H9 (cell line): Measurements from ENCODE around the gene TNIP1. TPM values are rescaled to one million over a fixed set of nuclear protein-coding genes. Genes with fewer than 3 reads are reported as not detected.
A peak's percentile ranks its signal among the peaks of the same experiment; 100 is the strongest.

ENCODE experiments used
- DNase-seq: peaks from one replicate; pipeline ENCODE4 v3.0.0-alpha.2; 2017
- H2AFZ ChIP-seq: one replicate; pipeline ENCODE4 v1.6.1; 2013; ENCODE audit warnings: mild to moderate bottlenecking, low read length, control low read depth, moderate library complexity
- H2AK5ac ChIP-seq: 2 replicates; pipeline ENCODE4 v1.6.1; 2013; ENCODE audit warnings: low read length, control low read depth, mixed read lengths; ENCODE audit not compliant: insufficient read length
- H2BK120ac ChIP-seq: one replicate; pipeline ENCODE4 v1.6.1; 2013; ENCODE audit warnings: low read depth, mild to moderate bottlenecking, low read length, control low read depth, inconsistent platforms; ENCODE audit not compliant: poor library complexity, severe bottlenecking
- H2BK12ac ChIP-seq: 2 replicates; pipeline ENCODE4 v1.6.1; 2013; ENCODE audit warnings: low read length, control low read depth, mixed read lengths, low read depth; ENCODE audit not compliant: insufficient read length
- H2BK15ac ChIP-seq: 2 replicates; pipeline ENCODE4 v1.6.1; 2013; ENCODE audit warnings: low read depth, low read length, control low read depth
- H2BK20ac ChIP-seq: one replicate; pipeline ENCODE4 v1.6.1; 2013; ENCODE audit warnings: low read depth, mild to moderate bottlenecking, low read length, control low read depth, inconsistent platforms; ENCODE audit not compliant: poor library complexity, severe bottlenecking
- H2BK5ac ChIP-seq: 2 replicates; pipeline ENCODE4 v1.6.1; 2013; ENCODE audit warnings: low read length, control low read depth, mixed read lengths; ENCODE audit not compliant: insufficient read length
- H3K14ac ChIP-seq: 2 replicates; pipeline ENCODE4 v1.6.1; 2013; ENCODE audit warnings: low read length, control low read depth; ENCODE audit not compliant: insufficient read depth
- H3K18ac ChIP-seq: 2 replicates; pipeline ENCODE4 v1.6.1; 2013; ENCODE audit warnings: low read depth, mild to moderate bottlenecking, mixed read lengths, low read length, control low read depth; ENCODE audit not compliant: insufficient read length
- H3K23ac ChIP-seq: 2 replicates; pipeline ENCODE4 v1.6.1; 2013; ENCODE audit warnings: low read length, control low read depth, mixed read lengths, low read depth; ENCODE audit not compliant: insufficient read length
- H3K23me2 ChIP-seq: 2 replicates; pipeline ENCODE4 v1.6.1; 2013; ENCODE audit warnings: low read depth, mild to moderate bottlenecking, mixed read lengths, low read length, control low read depth; ENCODE audit not compliant: insufficient read length, poor library complexity, severe bottlenecking
- H3K27ac ChIP-seq: 2 replicates; pipeline ENCODE4 v1.5.1; 2013; ENCODE audit warnings: low read length, control low read depth, mixed read lengths, low read depth; ENCODE audit not compliant: insufficient read length
- H3K27me3 ChIP-seq: 2 replicates; pipeline ENCODE4 v1.6.1; 2013; ENCODE audit warnings: low read length, control low read depth, inconsistent platforms; ENCODE audit not compliant: insufficient read depth
- H3K4ac ChIP-seq: 2 replicates; pipeline ENCODE4 v1.6.1; 2013; ENCODE audit warnings: low read depth, mild to moderate bottlenecking, control low read depth, inconsistent platforms, low read length, moderate library complexity
- H3K4me1 ChIP-seq: 2 replicates; pipeline ENCODE4 v1.6.1; 2013; ENCODE audit warnings: low read length, control low read depth, inconsistent platforms; ENCODE audit not compliant: insufficient read depth
- H3K4me2 ChIP-seq: 2 replicates; pipeline ENCODE4 v1.6.1; 2013; ENCODE audit warnings: low read length, control low read depth, mixed read lengths; ENCODE audit not compliant: insufficient read length, insufficient read depth
- H3K56ac ChIP-seq: 2 replicates; pipeline ENCODE4 v1.6.1; 2013; ENCODE audit warnings: low read depth, mild to moderate bottlenecking, mixed read lengths, low read length, control low read depth; ENCODE audit not compliant: insufficient read length
- H3K79me1 ChIP-seq: 2 replicates; pipeline ENCODE4 v1.6.1; 2013; ENCODE audit warnings: low read depth, mild to moderate bottlenecking, moderate library complexity, low read length, control low read depth, inconsistent platforms; ENCODE audit not compliant: insufficient read depth, poor library complexity, severe bottlenecking
- H3K79me2 ChIP-seq: 2 replicates; pipeline ENCODE4 v1.6.1; 2013; ENCODE audit warnings: low read length, control low read depth, inconsistent platforms; ENCODE audit not compliant: insufficient read depth
- H3K9ac ChIP-seq: 2 replicates; pipeline ENCODE4 v1.6.1; 2013; ENCODE audit warnings: low read length, control low read depth, mixed read lengths; ENCODE audit not compliant: insufficient read length; ENCODE audit errors: extremely low read depth
- H3K9me3 ChIP-seq: one replicate; pipeline ENCODE4 v1.6.1; 2013; ENCODE audit warnings: low read depth, low read length, inconsistent platforms; ENCODE audit not compliant: control insufficient read depth
- H3T11ph ChIP-seq: one replicate; pipeline ENCODE4 v1.6.1; 2013; ENCODE audit warnings: mild to moderate bottlenecking, low read length, control low read depth, inconsistent platforms
- H4K20me1 ChIP-seq: one replicate; pipeline ENCODE4 v1.6.1; 2013; ENCODE audit not compliant: control insufficient read depth, insufficient read length, insufficient read depth
- H4K5ac ChIP-seq: 2 replicates; pipeline ENCODE4 v1.6.1; 2013; ENCODE audit warnings: low read depth, mild to moderate bottlenecking, mixed read lengths, low read length, control low read depth; ENCODE audit not compliant: insufficient read length
- H4K8ac ChIP-seq: replicated peaks from 2 replicates; pipeline ENCODE4 v1.6.1; 2013; ENCODE audit warnings: low read length, control low read depth, mixed read lengths, low read depth; ENCODE audit not compliant: insufficient read length
- H4K91ac ChIP-seq: 2 replicates; pipeline ENCODE4 v1.6.1; 2013; ENCODE audit warnings: low read depth, mild to moderate bottlenecking, moderate library complexity, mixed read lengths, low read length, control low read depth; ENCODE audit not compliant: insufficient read length
- H3K27ac Mint-ChIP-seq, 3 experiments: 2 replicates in 2 of 3; 3 replicates in 1 of 3; pipeline ENCODE4 v1.8.0; 2020 to 2021; ENCODE audit warnings: mixed read lengths in 3 of 3, mild to moderate bottlenecking in 1 of 3, moderate library complexity in 1 of 3
- H3K27me3 Mint-ChIP-seq: 2 replicates; pipeline ENCODE4 v1.8.0; 2021; ENCODE audit warnings: low read depth, mild to moderate bottlenecking, moderate library complexity, mixed read lengths
- H3K36me3 Mint-ChIP-seq, 3 experiments: 2 replicates in 2 of 3; 3 replicates in 1 of 3; pipeline ENCODE4 v1.8.0; 2020 to 2021; ENCODE audit warnings: low read depth in 3 of 3, mixed read lengths in 3 of 3; ENCODE audit not compliant: insufficient read depth in 1 of 3
- H3K4me1 Mint-ChIP-seq, 2 experiments: 2 replicates each; pipeline ENCODE4 v1.8.0; 2020; ENCODE audit warnings: mixed read lengths in 2 of 2
- H3K4me3 Mint-ChIP-seq, 2 experiments: 2 replicates in 1 of 2; 3 replicates in 1 of 2; pipeline ENCODE4 v1.8.0; 2020 to 2021; ENCODE audit warnings: mild to moderate bottlenecking in 2 of 2, mixed read lengths in 2 of 2, moderate library complexity in 1 of 2
- H3K9me3 Mint-ChIP-seq, 2 experiments: 2 replicates in 1 of 2; 3 replicates in 1 of 2; pipeline ENCODE4 v1.8.0; 2020; ENCODE audit warnings: mild to moderate bottlenecking in 2 of 2, mixed read lengths in 2 of 2, moderate library complexity in 1 of 2
- CTCF ChIP-seq: fragments of 200-600 bp; sonication (generic); conservative IDR thresholded peaks from 3 replicates; pipeline ENCODE4 v1.8.0; 2021; ENCODE audit warnings: antibody characterized with exemption, mild to moderate bottlenecking
- WGBS: extraction: QIAGEN DNeasy Blood & Tissue Kit; methylation state at CpG from one replicate; pipeline ENCODE4 v1.1.7; 2013; ENCODE audit warnings: missing lambda C conversion rate, low lambda C conversion rate, mixed read lengths; ENCODE audit not compliant: insufficient read length; ENCODE audit errors: extremely low coverage; 5-methylcytosine and 5-hydroxymethylcytosine counted together
- total RNA-seq: library from RNA; stranded (reverse); gene quantifications from 2 replicates; pipeline ENCODE4 v1.2.1, GENCODE V29; 2021

Gene TNIP1
- total RNA-seq, 1 experiment from 2014 or later = 40.8 TPM

GRCh38 chr5:151005950-151006576 is 74.8 kb downstream of the TNIP1 start:
- H3K36me3 Mint-ChIP-seq = no peaks in the 10 kb centered on the region; a peak in 1 of 7 replicates
- DNase-seq = no peak
- H3K9ac ChIP-seq = no peak overlapping the region
- H3K56ac ChIP-seq = no peak overlapping the region
- no peak overlapping the region for H2BK5ac ChIP-seq
- H3K27ac ChIP-seq = no peak overlapping the region
- H3K27me3 Mint-ChIP-seq = peaks cover 8% of the 10 kb centered on the region
- H3K23ac ChIP-seq = no peak overlapping the region
- no peak for TF ChIP-seq CTCF
- H3K4ac ChIP-seq = no peak overlapping the region
- no peak overlapping the region for H2BK15ac ChIP-seq
- H2AK5ac ChIP-seq = no peak overlapping the region
- no peaks in the 10 kb centered on the region for H3K27me3 ChIP-seq
- H3K4me1 Mint-ChIP-seq = peaks cover 3% of the 10 kb centered on the region in 2 experiments
- no peak overlapping the region for H3K14ac ChIP-seq
- no peak overlapping the region; a peak in 1 of 5 replicates for H3K4me3 Mint-ChIP-seq
- H4K20me1 ChIP-seq = no peaks in the 10 kb centered on the region
- H3T11ph ChIP-seq = no peak overlapping the region
- H3K23me2 ChIP-seq = no peaks in the 10 kb centered on the region
- no peak overlapping the region for H4K8ac ChIP-seq
- no peaks in the 10 kb centered on the region for H3K4me1 ChIP-seq
- H2BK12ac ChIP-seq = no peak overlapping the region
- no peaks in the 10 kb centered on the region for H3K79me1 ChIP-seq
- H3K18ac ChIP-seq = no peak overlapping the region
- no peaks in the 10 kb centered on the region for H3K9me3 ChIP-seq
- 0 out of 7 replicates have a peak overlapping the region, but pooled peaks of 1 of the 3 experiments have one; percentile 77 for H3K27ac Mint-ChIP-seq
- no CpG with 5 or more reads among the region's 7 CpGs for WGBS
- H4K5ac ChIP-seq = no peak overlapping the region
- H2AFZ ChIP-seq = no peak overlapping the region
- no peak overlapping the region for H2BK20ac ChIP-seq
- no peak overlapping the region for H4K91ac ChIP-seq
- H3K4me2 ChIP-seq = no peak overlapping the region
- no peak overlapping the region for H2BK120ac ChIP-seq
- H3K9me3 Mint-ChIP-seq = no peaks in the 10 kb centered on the region
- H3K79me2 ChIP-seq = no peaks in the 10 kb centered on the region
